ENCODE measurements around the gene LMO1.

LMO1 gene

GRCh38 chr11:8202516-8203413, 60.9 kb downstream of the LMO1 start:
- DNase-seq, result no peak

- DNase-seq, result peak in 1 of 2 donors; percentile 52
These were observed 61.9 kb downstream of the LMO1 start for GRCh38 chr11:8201644-8202365.

GRCh38 chr11:8199676-8200075, 64.0 kb downstream of the LMO1 start:
- DNase-seq, result no peak

- DNase-seq, result no peak
These were observed 66.9 kb downstream of the LMO1 start for GRCh38 chr11:8196749-8197148.

- DNase-seq, result no peak
These were observed 68.7 kb downstream of the LMO1 start for GRCh38 chr11:8194956-8195355.

- DNase-seq, result no peak
These were observed 70.8 kb downstream of the LMO1 start for GRCh38 chr11:8192896-8193209.

- DNase-seq, result peak; percentile 33 to 40
These were observed 71.4 kb downstream of the LMO1 start for GRCh38 chr11:8192016-8192895.

- no peak for DNase-seq
These were observed 73.2 kb downstream of the LMO1 start for GRCh38 chr11:8190431-8190830.

- no peak for DNase-seq
These were observed 77.2 kb downstream of the LMO1 start for GRCh38 chr11:8186429-8186828.

GRCh38 chr11:8183111-8183510, 80.6 kb downstream of the LMO1 start:
- no peak for DNase-seq

- DNase-seq, result no peak
These were observed 83.2 kb downstream of the LMO1 start for GRCh38 chr11:8180469-8180868.

- no peak for DNase-seq
These were observed 85.4 kb downstream of the LMO1 start for GRCh38 chr11:8178297-8178696.

GRCh38 chr11:8177136-8177535, 86.5 kb downstream of the LMO1 start:
- DNase-seq, result no peak
